Heart left ventricle (tissue), 16 donors: Measurements from ENCODE around the gene MIDN. TPM values are rescaled to one million over a fixed set of nuclear protein-coding genes. Genes with fewer than 3 reads are reported as not detected.
A peak's percentile ranks its signal among the peaks of the same experiment; 100 is the strongest.

ENCODE experiments used
- ATAC-seq, 4 donors: fragments of 200-7000 bp; cut with Tn5 transposase; one replicate each; pipeline ENCODE4 v1.9.1; 2020 to 2022; ENCODE audit warnings: moderate library complexity in 4 of 4, mild to moderate bottlenecking in 3 of 4, moderate number of reproducible peaks in 1 of 4
- DNase-seq, 5 donors: peaks; one replicate each; pipeline ENCODE4 v3.0.0-alpha.2; 2020
- H3K27ac ChIP-seq, 12 donors: fragments of 200-600 bp; sonication (generic) in 4 of 12; one replicate each; pipeline versions ENCODE4 v1.5.0 to v1.8.0; 2016 to 2022; ENCODE audit warnings: mild to moderate bottlenecking in 2 of 12
- H3K27me3 ChIP-seq, 9 donors: fragments of 200-600 bp; sonication (generic) in 2 of 9; one replicate each; pipeline versions ENCODE4 v1.5.1 to v1.8.0; 2016 to 2022; ENCODE audit warnings: mild to moderate bottlenecking in 3 of 9
- H3K36me3 ChIP-seq, 9 donors: fragments of 200-600 bp; sonication (generic) in 2 of 9; one replicate each; pipeline versions ENCODE4 v1.5.0 to v1.8.0; 2018 to 2022; ENCODE audit warnings: mild to moderate bottlenecking in 2 of 9
- H3K4me1 ChIP-seq, 12 donors: fragments of 200-600 bp; sonication (generic) in 4 of 12; one replicate each; pipeline versions ENCODE4 v1.5.0 to v1.8.0; 2016 to 2022; ENCODE audit warnings: mild to moderate bottlenecking in 3 of 12
- H3K4me3 ChIP-seq, 12 donors: fragments of 200-600 bp; sonication (generic) in 4 of 12; one replicate each; pipeline versions ENCODE4 v1.5.0 to v1.8.0; 2017 to 2022; ENCODE audit warnings: mild to moderate bottlenecking in 9 of 12, moderate library complexity in 4 of 12
- H3K9me3 ChIP-seq, 12 donors: fragments of 200-600 bp; sonication (generic) in 4 of 12; one replicate each; pipeline versions ENCODE4 v1.5.0 to v1.8.0; 2016 to 2022; ENCODE audit warnings: mild to moderate bottlenecking in 1 of 12
- POLR2A ChIP-seq, 2 donors: fragments of 450-650 bp; IDR thresholded peaks; one replicate each; pipeline ENCODE4 v1.6.1; 2017; ENCODE audit warnings: antibody characterized with exemption in 2 of 2, mild to moderate bottlenecking in 2 of 2, moderate library complexity in 2 of 2
- WGBS, 4 donors: extraction: QIAGEN DNeasy Blood & Tissue Kit in 2 of 4; methylation state at CpG; one replicate each; pipeline versions ENCODE4 v1.1.5 to v1.1.7; 2013 to 2018; 5-methylcytosine and 5-hydroxymethylcytosine counted together
- intact Hi-C, 10 donors: fragments of 100-400 bp; cut with DNase I; formaldehyde crosslinking; loops; one replicate each; pipeline versions ENCODE4 v1.11.1 to v1.14.2; 2022
- polyA plus RNA-seq, 2 donors: library from polyadenylated mRNA; stranded (reverse); fragments of 200-250 nt; gene quantifications; one replicate each; pipeline ENCODE4 v1.2.3, GENCODE V29; 2013
- total RNA-seq, 9 donors: library from RNA; depleted of rRNA in 2 of 9; stranded (reverse); fragments of >200 nt in 2 of 9; fragmentation: NEBNext Ultra II Directional in 3 of 9; extraction: Animal tissue kit (Norgen Biotek cat#: 25700) in 3 of 9; gene quantifications; one replicate each; pipeline versions ENCODE4 v1.1.0 to v1.2.4, GENCODE V29; 2016 to 2023
- TF ChIP-seq, protein P1 (sequence below), 12 donors: fragments of 200-600 bp; sonication (generic) in 4 of 12; IDR thresholded peaks; one replicate each; pipeline versions ENCODE4 v1.5.0 to v1.8.0; 2018 to 2022; ENCODE audit warnings: antibody characterized with exemption in 12 of 12, mild to moderate bottlenecking in 5 of 12
- donor health status: ischemic (EF 13 %, LVEDD 7.1; RV severe dilation, severe dysfunction).
- donor health status: healthy with polysubstance abuse.
- donor health status: DM: no; HTN: yes; CAD: no.
- donor health status: DM: no; HTN: no; CAD: no.
- donor health status: ischemic (EF 25% LVEDD 6.9; RV normal size, moderate dysfunction).
- donor health status: ischemic (EF 25% LVEDD 5.7; RV mildly dilated, moderate dysfunction).
- donor health status: healthy.
- donor health status: DM: yes; HTN: yes; CAD: no.
- donor health status: ischemic (EF 35%, LVEDD 5.7; RV mildly dilated, moderate dysfunction).
- donor health status: nonischemic (EF 11% LVEDD 7.7; RV severe dilation, severe dysfunction).
- donor health status: DM: yes; HTN: yes; CAD: no.
- donor health status: PGD.
- donor health status: ischemic (EF 29% LVEDD 5.4; RV normal size, mild dysfunction).
- donor health status: nonischemic (EF 23%, LVEDD 6.1; RV moderate dilation, normal function).

Gene MIDN
- total and polyA plus RNA-seq, 11 donors, result 25.8 to 115 (median 50.7) TPM

DNA sequence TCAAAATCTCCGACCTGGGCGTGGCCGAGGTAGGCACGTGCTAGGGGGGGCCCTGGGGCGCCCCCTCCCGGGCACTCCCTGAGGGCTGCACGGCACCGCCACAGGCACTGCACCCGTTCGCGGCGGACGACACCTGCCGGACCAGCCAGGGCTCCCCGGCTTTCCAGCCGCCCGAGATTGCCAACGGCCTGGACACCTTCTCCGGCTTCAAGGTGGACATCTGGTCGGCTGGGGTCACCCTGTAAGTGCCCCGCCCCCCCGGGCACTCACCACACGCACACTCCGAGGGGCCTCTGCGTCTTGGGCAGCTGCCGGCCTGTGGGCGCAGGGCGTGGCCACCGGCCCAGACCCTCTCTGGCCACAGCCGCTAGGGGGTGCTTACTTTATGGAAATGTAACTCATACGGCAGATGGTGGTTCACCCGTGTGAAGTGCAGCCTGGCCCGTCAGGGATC lies 27.9 kb upstream of the MIDN start:
- ATAC-seq, result no peak
- Histone ChIP-seq H3K9me3 (no peaks in the 10 kb centered on the region), H3K4me1 (peaks cover 13 to 77% (median 57%) of the 10 kb centered on the region in 12 donors), H3K36me3 (peaks cover 0 to 56% (median 51%) of the 10 kb centered on the region in 9 donors), H3K4me3 (no peak overlapping the region), H3K27ac (peak overlapping the region in 4 of 12 donors; percentile 18 to 96 (median 40)), H3K27me3 (no peaks in the 10 kb centered on the region)
- DNase-seq, result peak in 1 of 5 donors; percentile 53
- intact Hi-C loops, result loop anchor here in 1 of 10 donors (2.0 kb wide), 1 partner anchor 20 kb away; the partner anchor contains the start of gene ATP5F1D
- WGBS, 4 donors, result 81 to 87% (median 86%) methylated on average over 17 to 33 of the region's 33 CpGs
- TF ChIP-seq, protein P1, sequence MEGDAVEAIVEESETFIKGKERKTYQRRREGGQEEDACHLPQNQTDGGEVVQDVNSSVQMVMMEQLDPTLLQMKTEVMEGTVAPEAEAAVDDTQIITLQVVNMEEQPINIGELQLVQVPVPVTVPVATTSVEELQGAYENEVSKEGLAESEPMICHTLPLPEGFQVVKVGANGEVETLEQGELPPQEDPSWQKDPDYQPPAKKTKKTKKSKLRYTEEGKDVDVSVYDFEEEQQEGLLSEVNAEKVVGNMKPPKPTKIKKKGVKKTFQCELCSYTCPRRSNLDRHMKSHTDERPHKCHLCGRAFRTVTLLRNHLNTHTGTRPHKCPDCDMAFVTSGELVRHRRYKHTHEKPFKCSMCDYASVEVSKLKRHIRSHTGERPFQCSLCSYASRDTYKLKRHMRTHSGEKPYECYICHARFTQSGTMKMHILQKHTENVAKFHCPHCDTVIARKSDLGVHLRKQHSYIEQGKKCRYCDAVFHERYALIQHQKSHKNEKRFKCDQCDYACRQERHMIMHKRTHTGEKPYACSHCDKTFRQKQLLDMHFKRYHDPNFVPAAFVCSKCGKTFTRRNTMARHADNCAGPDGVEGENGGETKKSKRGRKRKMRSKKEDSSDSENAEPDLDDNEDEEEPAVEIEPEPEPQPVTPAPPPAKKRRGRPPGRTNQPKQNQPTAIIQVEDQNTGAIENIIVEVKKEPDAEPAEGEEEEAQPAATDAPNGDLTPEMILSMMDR (IDR thresholded peaks at IDR 0.05), result peak in 1 of 12 donors; percentile 11
- TF ChIP-seq POLR2A (IDR thresholded peaks at IDR 0.05), result no peak

DNA sequence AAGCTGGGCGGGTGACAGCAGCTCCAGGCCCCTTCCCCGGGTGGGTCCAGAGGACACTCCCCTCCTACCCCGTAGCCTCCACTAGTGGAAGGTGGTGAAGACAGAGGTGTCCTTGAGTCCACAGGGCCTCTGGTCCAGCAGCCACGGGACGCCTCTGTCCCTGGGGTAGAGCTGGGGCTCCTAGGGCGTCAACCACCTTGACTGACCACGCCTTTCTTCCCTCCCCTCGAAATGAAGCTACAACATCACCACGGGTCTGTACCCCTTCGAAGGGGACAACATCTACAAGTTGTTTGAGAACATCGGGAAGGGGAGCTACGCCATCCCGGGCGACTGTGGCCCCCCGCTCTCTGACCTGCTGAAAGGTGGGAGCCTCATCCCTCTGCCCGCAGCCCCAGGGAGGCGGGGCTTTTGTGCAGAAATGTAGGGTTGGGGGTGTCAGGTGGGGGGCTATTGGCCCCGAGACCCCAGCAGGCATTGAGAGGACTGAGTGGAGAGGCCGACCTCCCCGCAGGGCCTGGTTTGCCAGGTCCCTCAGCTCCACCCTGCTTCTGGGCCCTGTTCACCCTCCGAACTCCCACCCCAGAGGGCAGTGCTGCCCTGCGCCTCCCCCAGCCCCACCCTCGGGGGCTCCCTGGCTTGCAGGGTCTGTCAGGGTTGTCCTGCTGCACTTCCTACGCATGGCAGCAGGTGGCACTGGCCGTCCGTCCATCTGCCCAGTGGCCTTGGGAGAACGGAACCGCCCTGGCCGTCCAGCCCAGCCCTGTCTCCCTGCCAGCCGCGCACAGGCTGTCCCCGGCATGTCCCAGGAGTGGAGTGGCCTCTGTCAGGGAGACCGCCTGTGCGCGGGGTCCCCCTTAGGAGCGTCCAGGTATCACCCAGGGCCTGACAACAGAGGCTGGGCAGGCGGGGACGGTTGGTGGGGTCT lies 27.1 kb upstream of the MIDN start:
- TF ChIP-seq, protein P1 (IDR thresholded peaks at IDR 0.05), result peak; percentile 54 to 85 (median 72)
- no peak for TF ChIP-seq POLR2A (IDR thresholded peaks at IDR 0.05)
- ATAC-seq (peak; percentile 62 to 74 (median 66)), DNase-seq (peak; percentile 73 to 88 (median 84))
- Histone ChIP-seq H3K4me3 (no peak overlapping the region), H3K9me3 (no peaks in the 10 kb centered on the region), H3K36me3 (peaks cover 0 to 63% (median 56%) of the 10 kb centered on the region in 9 donors), H3K4me1 (peaks cover 6 to 69% (median 50%) of the 10 kb centered on the region in 12 donors), H3K27ac (peak overlapping the region in 9 of 12 donors; percentile 18 to 70 (median 35)), H3K27me3 (no peaks in the 10 kb centered on the region)
- 62 to 65% (median 64%) methylated on average over 30 to 38 of the region's 38 CpGs for WGBS, 4 donors
- intact Hi-C loops, result loop anchor here in 2 of 10 donors (1.0 to 2.0 kb wide), 2 partner anchors 19 to 20 kb away; partner anchors contain the start of gene ATP5F1D (in 1 of the 2)

DNA sequence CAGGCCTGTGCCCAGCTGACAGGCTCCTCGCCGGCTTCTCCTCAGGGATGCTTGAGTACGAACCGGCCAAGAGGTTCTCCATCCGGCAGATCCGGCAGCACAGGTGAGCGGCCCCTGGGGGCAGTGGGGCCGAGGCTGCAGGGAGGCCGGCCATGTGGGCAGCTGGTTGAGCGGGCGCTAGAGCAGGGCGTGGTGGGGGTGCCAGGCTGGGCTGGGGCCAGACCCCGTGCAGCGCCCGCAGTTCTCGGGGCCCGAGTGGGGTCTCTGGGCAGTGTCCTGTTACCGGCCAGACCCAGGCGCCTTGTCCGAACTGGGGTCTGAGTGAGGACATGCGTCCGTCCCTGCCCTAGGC lies 26.5 kb upstream of the MIDN start:
- no peak for ATAC-seq
- intact Hi-C loops, result loop anchor here in 2 of 10 donors (1.0 to 2.0 kb wide), 2 partner anchors 18 to 19 kb away; partner anchors contain the start of gene ATP5F1D (in 1 of the 2)
- DNase-seq, result no peak
- Histone ChIP-seq H3K36me3 (peaks cover 0 to 69% (median 61%) of the 10 kb centered on the region in 9 donors), H3K27ac (peak overlapping the region in 9 of 12 donors; percentile 18 to 70 (median 29)), H3K4me1 (peaks cover 6 to 63% (median 44%) of the 10 kb centered on the region in 12 donors), H3K9me3 (no peaks in the 10 kb centered on the region), H3K4me3 (no peak overlapping the region), H3K27me3 (no peaks in the 10 kb centered on the region)
- TF ChIP-seq POLR2A (IDR thresholded peaks at IDR 0.05), result no peak
- TF ChIP-seq, protein P1 (IDR thresholded peaks at IDR 0.05), result no peak
- 88 to 91% (median 89%) methylated on average over 8 to 22 of the region's 22 CpGs for WGBS, 4 donors

DNA sequence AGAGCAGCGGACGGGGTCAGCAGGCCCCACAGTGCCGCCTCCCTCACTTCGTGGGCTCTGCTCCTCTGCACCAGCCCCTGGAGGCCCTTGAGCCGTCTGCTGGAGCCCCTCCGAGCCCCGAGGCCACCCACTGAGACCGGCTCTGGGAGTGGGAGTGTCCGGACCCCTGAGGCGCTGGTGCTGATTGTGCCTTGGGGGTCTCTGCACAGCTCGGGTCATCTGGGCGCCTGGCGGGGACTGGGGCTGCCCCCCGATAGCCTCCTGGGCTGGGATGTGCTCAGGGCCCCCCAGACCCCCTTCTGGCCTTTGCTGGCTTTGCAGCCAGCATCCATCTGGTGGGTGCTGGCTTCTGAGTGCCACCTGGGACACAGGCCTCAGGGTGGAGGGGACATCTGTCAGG lies 26.0 kb upstream of the MIDN start:
- no peaks in the 10 kb centered on the region for H3K27me3 ChIP-seq
- peaks cover 0 to 74% (median 63%) of the 10 kb centered on the region in 9 donors for H3K36me3 ChIP-seq
- ATAC-seq (no peak), DNase-seq (no peak)
- TF ChIP-seq POLR2A (IDR thresholded peaks at IDR 0.05), result no peak
- TF ChIP-seq, protein P1 (IDR thresholded peaks at IDR 0.05), result no peak
- intact Hi-C loops, result no loop called here
- peaks cover 6 to 58% (median 40%) of the 10 kb centered on the region in 12 donors for H3K4me1 ChIP-seq
- 83 to 95% (median 92%) methylated on average over 8 to 14 of the region's 14 CpGs for WGBS, 4 donors
- peak overlapping the region in 4 of 12 donors; percentile 35 to 70 (median 54) for H3K27ac ChIP-seq
- no peak overlapping the region for H3K4me3 ChIP-seq
- no peaks in the 10 kb centered on the region for H3K9me3 ChIP-seq
